Activated CD4-positive, alpha-beta T cell treated with anti-CD3 and anti-CD28 coated beads, Interleukin-2, amount 50 U/mL, for 1 hour (primary cell): Measurements from ENCODE around the gene UNKL.
"Not testable (repeated sequence)": the region's sequence is repeated elsewhere in the genome, so short reads cannot be mapped to it uniquely, and the experiment has no call there.

Source experiments
- DNase-seq: peaks from one replicate; pipeline ENCODE4 v3.0.0-alpha.2; 2020

The UNKL gene

GRCh38 chr16:1335211-1335971 is 79.1 kb downstream of the UNKL start:
- no peak for DNase-seq

GRCh38 chr16:1334739-1335138 is 79.8 kb downstream of the UNKL start:
- DNase-seq: no peak

GRCh38 chr16:1333854-1334700 is 80.4 kb downstream of the UNKL start:
- DNase-seq: no peak

GRCh38 chr16:1333149-1333812 is 81.2 kb downstream of the UNKL start, which contains the start of gene BAIAP3:
BAIAP3 (plus strand) TSS chr16:1333645; CDS start chr16:1338550, 4,905 bp downstream.
- peak; percentile 51 for DNase-seq

GRCh38 chr16:1332618-1333148 is 81.8 kb downstream of the UNKL start:
- DNase-seq: no peak

- peak; percentile 31 for DNase-seq
Observed at GRCh38 chr16:1331712-1332617, 82.5 kb downstream of the UNKL start.

- DNase-seq: no peak
Observed at GRCh38 chr16:1330931-1331711, 83.4 kb downstream of the UNKL start.

GRCh38 chr16:1330260-1330914 is 84.1 kb downstream of the UNKL start:
- DNase-seq: no peak

GRCh38 chr16:1328961-1329360 is 85.5 kb downstream of the UNKL start:
- DNase-seq: not testable (repeated sequence)

- not testable (repeated sequence) for DNase-seq
Observed at GRCh38 chr16:1328136-1328535, 86.4 kb downstream of the UNKL start.

- DNase-seq: no peak
Observed at GRCh38 chr16:1327619-1327947, 86.9 kb downstream of the UNKL start.

- DNase-seq: no peak
Observed at GRCh38 chr16:1326946-1327618, 87.4 kb downstream of the UNKL start.

- DNase-seq: no peak
Observed at GRCh38 chr16:1326391-1326790, 88.1 kb downstream of the UNKL start.

- no peak for DNase-seq
Observed at GRCh38 chr16:1325673-1326371, 88.7 kb downstream of the UNKL start.

GRCh38 chr16:1325261-1325660 is 89.2 kb downstream of the UNKL start:
- no peak for DNase-seq

- DNase-seq: no peak
Observed at GRCh38 chr16:1324286-1324826, 90.1 kb downstream of the UNKL start.

GRCh38 chr16:1323296-1324239 is 90.9 kb downstream of the UNKL start:
- DNase-seq: no peak

GRCh38 chr16:1322407-1322806 is 92.1 kb downstream of the UNKL start:
- DNase-seq: no peak
